HG02571 (cell line): ENCODE results near the gene MBNL2.
A peak's percentile ranks its signal among the peaks of the same experiment; 100 is the strongest.
"Not testable (repeated sequence)": the region's sequence is repeated elsewhere in the genome, so short reads cannot be mapped to it uniquely, and the experiment has no call there.

ENCODE experiments used
- ATAC-seq: cut with Tn5 transposase; IDR thresholded peaks from one replicate; pipeline ENCODE4 v1.9.1; 2021; ENCODE audit warnings: mild to moderate bottlenecking, moderate library complexity; ENCODE audit not compliant: unreplicated experiment

The MBNL2 gene

DNA sequence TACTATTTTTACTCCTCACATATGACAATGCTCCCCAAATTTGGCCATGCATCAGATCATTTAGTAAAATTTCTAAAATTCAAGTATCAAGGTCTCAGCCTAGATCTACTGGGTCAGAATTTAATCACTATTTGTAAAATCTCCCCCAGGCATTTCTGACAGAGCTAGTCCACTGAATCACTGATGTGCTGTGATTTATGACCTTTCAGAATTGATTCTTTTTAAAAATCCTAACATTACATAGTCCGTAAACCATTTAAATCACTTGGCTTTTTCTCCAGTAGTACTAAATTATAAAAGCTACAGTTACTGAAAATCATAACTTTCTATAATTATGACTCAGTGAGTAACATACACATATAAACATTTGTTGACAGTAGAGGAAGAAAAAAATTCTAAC lies 119.0 kb downstream of the MBNL2 start:
- no peak for ATAC-seq

DNA sequence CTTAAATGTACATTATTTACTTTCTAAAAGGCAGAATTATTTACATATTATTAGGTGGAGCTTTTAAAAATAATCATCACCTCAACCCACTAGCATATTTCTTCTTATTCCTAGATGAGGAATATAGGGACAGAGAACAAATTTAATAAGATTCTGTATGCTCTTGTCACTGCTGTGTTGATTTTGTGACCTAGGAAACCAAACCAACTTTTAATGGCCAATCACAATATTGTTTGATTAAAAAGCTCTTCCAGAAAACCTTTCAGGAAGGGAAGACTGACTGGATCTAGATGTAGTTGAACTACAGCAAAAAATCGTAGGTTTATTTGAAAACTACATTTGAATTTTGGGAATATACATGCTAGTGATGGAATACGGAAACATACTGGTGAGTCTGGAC lies 120.0 kb downstream of the MBNL2 start:
- ATAC-seq = no peak

DNA sequence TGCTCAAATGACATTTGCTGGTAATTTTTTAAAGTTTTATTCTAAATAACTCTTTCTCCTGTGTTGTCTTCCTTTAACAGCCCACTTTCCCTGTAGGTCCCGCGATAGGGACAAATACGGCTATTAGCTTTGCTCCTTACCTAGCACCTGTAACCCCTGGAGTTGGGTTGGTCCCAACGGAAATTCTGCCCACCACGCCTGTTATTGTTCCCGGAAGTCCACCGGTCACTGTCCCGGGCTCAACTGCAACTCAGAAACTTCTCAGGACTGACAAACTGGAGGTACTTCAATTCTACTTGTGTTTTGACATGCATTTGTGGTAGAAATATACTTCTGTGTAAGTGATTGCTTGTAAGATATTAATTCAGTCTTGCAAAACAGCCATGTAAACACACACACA lies 120.8 kb downstream of the MBNL2 start:
- no peak for ATAC-seq

DNA sequence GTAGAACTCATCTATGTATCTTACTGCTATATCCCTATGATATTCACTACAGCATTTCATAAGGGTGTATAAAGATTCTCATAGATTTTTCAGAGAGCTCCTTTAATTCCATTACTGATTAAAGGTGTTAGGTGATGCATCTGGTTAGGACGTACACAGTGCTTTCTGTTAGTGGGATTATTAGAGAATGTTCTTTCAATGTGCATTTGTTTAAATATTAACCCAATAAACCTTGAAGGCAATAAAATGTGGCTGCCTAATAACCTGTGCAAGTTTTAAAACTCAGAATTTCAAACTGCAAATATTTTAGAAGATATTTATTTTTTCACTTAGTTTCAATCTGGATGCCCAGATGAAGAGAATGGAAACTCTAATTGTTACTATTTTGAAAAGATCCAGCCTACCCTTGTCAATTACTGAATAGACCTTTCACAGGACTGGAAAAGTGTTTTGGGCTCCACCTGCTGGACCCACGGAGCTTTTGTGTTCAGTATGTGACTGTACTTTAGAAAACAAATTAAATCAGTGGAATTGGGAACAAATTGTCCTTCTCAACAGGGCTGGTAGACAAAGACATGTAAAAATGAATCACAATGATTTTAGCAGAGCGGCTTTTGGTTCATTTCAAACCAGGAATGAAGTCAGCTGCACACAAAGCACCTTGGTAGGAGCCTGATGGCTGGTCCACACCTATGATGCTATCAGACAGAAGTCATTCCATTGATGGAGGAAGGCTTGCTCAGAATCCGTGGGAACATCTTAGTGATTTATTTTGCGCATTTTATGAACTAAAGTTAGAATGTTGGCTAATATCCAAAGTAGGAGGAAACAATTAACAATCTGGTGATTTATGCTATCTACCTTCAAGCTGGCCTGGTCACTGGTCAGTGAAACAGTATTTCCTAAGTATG lies 122.4 kb downstream of the MBNL2 start:
- peak; percentile 60 for ATAC-seq

DNA sequence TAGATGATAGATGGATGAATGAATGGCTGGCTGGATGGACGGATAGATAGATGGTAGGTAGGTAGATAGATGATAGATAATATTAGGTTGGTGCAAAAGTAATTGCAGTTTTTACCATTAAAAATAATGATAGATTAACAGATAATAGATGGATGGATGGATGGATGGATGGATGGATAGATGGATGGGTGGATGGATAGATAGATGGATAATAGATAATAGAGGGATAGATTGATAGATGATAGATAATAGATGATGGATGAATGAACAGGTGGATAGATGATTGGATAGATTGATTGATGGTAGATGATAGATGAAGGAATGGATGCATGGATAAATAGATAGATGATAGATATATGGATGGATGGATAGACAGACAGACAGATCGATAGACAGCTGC lies 124.0 kb downstream of the MBNL2 start:
- ATAC-seq = no peak

DNA sequence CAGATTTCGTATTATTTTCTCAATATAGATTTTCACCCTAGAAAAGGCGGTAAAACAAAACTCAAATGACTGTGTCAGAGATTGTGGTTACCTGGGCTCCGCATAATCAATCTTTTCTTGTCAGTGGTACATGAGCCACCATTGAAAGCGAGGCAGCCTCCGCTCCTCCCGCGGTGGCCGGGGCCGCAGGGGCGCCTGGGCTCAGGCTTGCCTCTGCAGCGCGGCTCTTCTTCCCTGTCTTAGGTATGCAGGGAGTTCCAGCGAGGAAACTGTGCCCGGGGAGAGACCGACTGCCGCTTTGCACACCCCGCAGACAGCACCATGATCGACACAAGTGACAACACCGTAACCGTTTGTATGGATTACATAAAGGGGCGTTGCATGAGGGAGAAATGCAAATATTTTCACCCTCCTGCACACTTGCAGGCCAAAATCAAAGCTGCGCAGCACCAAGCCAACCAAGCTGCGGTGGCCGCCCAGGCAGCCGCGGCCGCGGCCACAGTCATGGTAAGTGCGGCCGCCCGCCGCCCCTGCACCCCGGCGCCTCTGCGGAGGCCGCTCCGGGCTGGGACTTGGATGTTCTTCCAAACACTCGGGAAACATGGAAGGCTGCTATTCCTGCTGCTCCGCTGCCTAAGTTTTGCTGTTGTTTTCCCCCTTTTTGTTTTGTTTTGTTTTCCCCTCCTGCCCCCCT lies 124.6 kb downstream of the MBNL2 start:
- no peak for ATAC-seq

DNA sequence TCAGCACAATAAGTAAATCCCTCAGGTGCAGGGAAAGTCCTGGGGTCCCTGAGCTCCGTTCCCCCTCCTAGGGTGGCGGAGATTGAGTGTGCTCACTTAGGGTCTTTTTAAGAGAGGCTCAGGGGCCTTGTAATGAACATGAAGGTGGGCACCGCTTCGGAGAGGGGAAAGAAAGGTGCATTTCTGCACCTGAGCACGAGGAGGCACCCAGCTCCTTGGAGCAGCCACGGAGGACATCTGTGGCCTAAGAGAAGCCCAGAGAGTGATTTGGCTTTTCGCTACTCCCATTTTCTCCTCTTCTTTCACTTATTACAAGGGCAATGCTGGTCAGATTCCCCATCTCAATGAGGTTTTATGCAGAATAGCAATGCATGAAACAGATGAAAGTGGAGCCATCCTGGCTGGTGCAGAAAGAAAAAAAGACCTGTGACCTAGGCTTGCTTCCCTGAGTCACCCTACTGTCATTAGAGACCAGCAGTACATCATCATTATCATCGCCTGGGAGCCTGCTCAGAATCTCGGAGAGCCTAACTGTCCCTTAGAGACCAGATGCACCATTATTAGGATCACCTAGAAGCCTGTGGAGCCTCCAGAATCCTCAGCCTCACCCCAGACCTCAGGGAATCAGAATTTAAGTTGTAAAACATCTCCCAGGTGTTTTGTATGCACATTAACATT lies 125.3 kb downstream of the MBNL2 start:
- ATAC-seq = no peak

DNA sequence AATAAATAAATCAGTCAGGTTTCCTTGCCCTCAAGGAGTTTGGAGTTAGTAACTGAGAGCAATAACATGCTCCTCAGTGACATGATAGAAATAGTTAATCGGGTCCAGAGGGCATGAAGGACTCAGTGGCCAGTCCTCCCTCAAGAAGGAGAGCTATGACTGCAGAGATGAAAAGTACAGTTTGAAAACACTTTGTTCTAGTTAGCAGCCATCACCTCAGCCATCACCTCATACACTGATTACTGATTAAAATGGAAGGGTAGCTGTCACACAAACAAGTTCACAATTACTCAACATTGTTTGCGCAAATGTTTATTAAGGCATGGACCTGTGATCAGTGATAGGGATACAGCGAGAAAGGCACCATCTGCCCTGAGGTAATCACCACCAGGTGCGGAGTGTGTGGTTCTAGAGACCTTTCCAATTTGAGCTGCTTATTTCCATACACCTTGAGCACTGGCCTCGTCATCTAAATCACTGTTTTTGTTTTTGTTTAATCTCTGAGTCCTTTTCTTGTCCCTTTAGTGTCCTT lies 126.5 kb downstream of the MBNL2 start:
- no peak for ATAC-seq

DNA sequence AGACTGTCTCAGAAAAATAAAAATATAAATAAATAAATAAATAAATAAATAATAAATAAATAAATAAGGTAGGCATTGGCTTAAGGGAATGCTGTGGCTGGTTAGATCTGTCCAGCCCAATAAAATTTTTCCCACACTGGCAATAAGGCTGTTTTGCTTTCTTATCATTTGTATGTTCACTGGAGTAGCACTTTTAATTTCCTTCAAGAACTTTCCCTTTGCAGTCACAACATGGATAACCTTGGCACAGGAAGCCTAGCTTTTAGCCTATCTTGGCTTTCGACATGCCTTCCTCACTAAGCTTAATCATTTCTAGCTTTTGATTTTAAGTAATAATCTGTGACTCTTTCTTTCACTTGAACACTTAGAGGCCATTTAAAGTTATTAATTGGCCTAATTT lies 129.9 kb downstream of the MBNL2 start:
- ATAC-seq = not testable (repeated sequence)

DNA sequence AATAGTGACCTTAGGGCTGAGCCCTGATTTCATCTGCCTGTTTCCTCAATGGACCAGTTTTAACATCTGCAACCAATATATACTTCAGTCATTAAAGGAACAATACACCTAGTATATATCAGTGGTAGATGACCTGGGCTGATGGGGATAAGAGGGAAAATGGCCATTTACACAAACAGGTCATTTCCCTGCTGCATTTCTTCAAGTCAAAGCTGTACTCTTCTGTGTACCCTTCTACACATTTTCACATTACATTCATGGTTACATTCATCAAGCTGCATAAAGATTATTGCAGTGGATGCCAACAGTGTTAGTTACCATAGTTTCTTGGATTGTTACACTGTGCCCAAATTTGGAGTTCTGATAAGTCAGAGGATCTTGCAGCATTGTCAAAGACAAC lies 130.7 kb downstream of the MBNL2 start:
- ATAC-seq = no peak

DNA sequence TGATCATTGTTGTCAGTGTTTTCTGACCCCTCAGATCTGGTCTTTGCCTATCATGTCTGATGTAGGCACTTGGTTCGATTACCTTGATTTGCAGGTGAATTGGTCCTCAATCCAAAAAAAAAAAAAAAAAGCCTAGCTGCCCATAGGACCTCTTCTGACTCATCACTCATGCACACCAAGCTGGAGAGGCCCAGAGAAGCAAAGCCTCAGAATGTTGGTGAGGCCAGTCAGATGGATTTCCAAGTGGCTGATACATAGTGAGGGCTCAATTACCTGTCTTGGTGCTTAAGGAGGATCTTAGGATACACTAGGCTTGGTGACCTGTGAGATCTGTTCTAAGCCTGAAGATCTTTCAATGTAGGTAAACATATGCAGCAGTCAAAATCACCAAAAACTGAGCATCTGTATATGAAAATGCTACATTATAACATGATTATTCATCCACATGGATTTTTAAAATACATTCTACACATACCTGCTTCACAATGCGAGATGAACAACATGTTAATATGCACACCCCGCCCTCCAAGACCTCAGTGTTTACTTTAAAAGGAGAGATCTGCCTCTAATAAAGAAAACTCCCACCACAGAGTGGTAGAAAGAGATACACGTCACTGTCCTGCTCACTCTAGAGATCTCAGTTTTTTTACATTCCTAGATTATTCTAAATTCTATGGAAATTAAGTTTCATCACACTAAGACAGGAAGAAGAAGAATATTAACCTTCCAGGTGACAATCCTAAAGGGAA lies 132.0 kb downstream of the MBNL2 start:
- ATAC-seq = no peak

DNA sequence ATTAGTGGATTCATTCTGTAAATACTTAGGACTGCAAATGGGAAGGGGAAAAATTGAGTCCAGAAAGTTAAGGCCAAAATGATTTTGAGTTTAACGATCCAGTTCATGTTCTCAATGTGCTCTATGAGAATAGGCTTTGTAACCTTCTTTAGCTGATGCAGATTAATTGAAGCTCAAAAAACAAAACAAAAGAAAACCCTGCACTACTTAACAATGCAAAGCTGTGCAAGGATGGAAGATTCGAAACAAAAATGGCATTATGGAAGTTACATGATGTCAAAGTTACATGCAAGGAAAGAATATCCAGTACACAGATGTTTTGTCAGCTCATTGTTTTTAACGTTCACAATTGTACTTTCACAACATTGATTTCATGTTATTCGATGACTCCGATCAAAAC lies 132.7 kb downstream of the MBNL2 start:
- no peak for ATAC-seq

DNA sequence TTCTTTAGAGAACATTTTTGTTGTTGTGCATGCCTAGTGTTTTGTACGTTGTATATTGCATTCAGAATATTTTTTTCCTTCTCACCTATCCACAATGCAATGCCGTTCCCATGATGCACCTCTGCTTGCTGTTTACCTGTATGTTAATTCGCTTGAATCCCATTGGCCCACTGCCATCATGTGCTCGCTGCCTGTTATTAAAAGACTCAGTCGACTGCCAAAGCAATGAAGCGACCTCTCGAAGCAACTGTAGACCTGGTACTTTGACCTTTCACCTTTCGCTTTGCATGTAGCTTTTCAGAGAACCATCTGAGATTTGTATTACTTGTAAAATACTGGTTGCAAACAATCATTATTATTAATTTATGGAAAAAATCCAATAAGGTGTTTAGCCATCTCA lies 134.5 kb downstream of the MBNL2 start:
- ATAC-seq = no peak

DNA sequence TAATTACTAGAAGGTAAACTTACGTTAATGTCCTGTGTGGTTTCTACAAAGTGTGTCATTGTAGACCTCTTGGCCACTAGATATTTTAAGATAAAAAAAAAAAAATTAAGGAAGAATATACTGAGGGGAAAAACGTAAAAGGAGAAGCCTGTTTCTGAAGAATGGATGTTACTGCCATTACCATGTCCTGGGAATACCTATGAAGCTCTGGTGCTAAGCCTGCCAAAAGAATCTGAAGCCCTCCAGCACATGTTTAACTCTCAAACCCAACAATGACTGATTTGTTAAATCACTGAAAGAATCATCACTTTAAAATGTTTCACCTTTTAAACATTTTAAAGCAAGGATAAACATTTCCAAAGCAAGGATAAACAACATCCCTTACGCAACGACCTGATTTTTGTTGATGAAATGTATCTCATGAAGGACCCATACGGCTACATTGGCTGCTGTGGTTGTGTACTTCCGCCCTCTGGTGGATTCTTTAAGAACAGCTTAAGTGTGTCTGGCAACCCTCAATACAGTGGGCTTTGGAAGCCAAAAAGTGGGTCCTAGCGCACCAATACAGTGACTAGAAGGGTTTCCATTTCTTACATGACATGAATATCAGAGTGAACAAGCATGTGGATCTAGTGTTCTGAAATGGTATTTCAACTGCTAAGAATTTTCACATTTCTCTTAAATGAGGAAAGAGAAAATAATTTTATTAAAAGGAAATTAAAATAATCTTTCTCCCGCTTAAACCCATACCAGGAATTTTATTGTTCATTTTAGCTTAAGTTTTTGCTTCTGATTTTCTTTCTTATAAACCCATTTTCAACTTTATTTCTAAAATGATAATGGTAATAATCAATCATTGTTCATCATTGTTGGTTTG lies 137.3 kb downstream of the MBNL2 start:
- peak; percentile 91 for ATAC-seq

DNA sequence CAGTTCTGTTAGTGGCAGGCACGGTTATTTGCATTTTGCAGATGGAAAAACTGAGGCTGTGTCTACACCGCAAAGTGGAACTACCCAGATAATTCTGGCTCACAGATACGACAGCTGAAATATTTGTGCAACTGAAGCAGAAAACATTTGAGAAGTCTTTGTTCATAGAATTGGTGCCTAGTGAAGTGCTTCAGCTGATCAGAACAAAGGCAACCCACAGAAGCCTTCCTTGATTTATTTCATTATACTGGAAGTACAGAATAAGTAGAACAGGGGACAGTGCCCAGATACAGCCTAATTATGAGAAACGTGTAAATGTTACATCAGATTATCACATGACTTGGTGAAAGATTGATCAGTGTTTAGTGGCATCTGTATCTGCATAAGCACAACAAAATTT lies 138.5 kb downstream of the MBNL2 start:
- ATAC-seq = no peak

DNA sequence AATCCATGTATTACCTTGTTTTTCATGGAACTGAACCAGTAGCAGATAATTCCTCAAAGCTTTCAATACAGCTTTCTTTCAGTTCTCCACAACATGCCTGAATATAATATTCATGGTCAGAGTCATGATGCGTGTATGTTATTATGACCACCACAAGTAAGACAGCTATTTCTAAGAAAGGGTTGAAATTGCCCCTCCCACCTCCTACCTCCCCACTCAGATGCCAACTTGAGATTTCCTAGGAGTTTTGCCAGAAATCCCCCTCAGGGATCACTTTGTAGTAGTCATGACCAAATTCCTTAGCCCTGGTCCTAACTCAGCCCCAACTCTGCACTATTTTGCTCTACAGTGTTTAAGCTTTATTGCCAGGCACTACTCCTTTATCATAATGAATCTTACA lies 141.9 kb downstream of the MBNL2 start:
- no peak for ATAC-seq

DNA sequence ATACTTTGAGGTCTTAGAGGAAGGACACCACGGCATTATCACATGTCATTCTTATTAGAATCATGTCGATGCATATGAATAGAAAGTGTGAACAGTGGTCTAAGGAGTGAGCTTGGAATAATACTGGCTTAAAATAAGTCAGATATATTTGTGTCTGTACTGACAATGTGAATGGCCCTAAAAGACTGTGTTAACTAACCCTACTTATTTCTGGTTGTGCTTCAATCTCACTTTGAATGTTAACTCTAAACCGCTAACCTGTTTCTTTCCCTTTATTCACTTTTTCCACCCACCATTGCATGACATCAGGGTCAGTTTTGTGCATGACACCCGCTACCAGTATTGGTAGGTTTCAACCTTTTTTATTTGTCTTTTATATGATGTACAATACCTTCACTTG lies 142.7 kb downstream of the MBNL2 start:
- no peak for ATAC-seq

DNA sequence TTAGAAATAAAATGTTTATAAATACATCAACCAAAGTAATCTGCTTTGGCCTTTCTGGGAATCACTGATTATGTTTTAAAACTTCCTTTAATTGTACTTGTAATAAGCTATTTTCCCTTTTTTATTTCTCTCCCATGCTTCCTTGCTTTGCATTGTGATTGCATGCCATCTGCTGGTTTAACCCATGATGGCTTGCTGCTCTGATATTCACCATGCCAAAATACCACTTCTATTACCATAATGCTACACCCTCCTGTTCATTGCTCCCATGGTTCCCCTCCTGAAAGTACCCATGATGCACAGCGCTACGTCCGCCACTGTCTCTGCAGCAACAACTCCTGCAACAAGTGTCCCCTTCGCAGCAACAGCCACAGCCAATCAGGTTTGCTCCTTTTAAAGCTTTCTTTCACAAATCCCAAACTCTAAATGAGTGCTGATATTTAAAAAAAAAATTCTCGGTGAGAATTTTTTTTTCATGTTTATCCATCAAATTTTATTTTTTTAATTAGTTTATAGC lies 144.1 kb downstream of the MBNL2 start:
- no peak for ATAC-seq

DNA sequence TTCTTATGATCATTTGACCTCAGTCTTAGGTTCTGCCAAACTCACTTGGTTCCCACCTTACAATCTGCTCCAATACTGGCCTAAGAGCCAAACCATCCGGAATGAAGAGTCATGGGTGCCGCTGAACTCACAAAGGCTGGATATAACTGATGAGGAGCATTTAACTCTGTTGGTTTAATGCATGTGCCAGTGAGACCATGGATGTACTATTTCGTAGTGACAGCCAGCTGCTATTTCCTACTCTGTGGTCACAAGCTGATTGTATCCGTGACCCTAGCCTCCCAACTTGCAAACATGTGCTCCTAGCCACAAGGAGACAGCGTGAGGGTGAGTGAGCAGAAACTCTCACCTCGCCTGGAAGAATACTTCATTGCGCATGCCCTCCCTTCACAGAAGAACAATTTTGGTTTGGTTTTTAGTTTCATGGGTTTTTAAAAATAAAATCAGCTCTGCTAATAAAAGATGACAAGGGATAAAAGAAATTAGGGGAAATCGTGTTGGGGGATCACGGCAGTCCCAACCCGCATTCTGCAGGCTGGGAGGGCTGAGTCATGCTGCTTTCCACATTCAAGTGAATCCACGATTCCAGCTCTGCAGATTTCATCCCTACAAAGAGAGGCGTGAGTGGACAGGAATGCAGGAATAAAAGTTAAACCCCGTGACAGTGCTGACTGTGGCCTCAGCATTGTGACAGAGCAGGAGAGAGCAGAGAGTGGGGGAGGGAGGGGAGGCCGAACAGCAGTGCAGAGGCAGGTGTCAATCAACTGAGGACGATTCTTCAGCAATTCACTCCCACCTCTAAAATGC lies 145.1 kb downstream of the MBNL2 start:
- ATAC-seq = no peak
